ENCODE results near the gene INAFM1.

DNA sequence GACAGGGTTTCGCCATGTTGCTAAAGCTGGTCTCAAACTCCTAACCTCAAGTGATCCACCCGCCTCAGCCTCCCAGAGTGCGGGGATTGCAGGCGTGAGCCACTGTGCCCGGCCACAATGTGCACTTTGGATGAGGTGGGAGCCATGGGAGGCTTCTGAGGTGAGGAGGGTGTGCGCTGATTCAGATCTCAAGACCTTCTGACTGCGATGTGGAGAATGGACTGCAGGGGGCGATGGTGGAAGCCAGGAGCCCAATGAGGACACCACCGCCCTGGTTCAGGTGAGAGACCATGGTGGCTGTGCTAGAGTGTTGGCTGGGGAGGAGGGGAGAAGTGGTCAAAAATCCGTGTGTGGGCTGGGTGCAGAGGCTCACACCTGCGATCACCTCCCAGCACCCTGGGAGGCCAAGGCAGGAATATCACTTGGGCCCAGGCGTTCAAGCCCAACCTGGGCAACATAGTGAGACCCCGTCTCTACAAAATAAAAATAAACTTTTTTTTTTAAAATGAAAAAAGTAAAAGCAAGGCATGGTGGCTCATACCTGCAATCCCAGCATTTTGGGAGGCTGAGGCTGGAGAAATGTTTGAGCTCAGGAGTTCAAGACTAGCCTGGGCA, 5.6 kb downstream of the INAFM1 start:
- TF ChIP-seq CTCF (conservative IDR thresholded peaks at IDR 0.05 in 1 of 2, IDR thresholded peaks at IDR 0.05 in 1 of 2; ENCODE audit: extremely low read depth in 1 of 2, insufficient read depth in 1 of 2, low read depth in 1 of 2, low read length in 2 of 2): peak; percentile 28 to 52
- TF ChIP-seq EZH2 (IDR thresholded peaks at IDR 0.05; ENCODE audit: borderline replicate concordance, low read length): no peak

Measured in mammary epithelial cell (primary cell).